Stimulated activated CD8-positive, alpha-beta memory T cell treated with anti-CD3 and anti-CD28 coated beads, Interleukin-15, amount 100 ng/mL, for 24 hours (primary cell): ENCODE data around the gene AKR1C2.
"Not testable (repeated sequence)": the region's sequence is repeated elsewhere in the genome, so short reads cannot be mapped to it uniquely, and the experiment has no call there.

Experiments used
- DNase-seq: peaks from one replicate; pipeline ENCODE4 v3.0.0-alpha.2; 2020; ENCODE audit warnings: low read depth

Gene AKR1C2

GRCh38 chr10:5003127-5004029 is at the start of gene AKR1C2:
TSS of gene AKR1C2 (minus strand) at chr10:5003857. CDS start at chr10:5003835, 22 bp downstream.
- DNase-seq, result not testable (repeated sequence)

- DNase-seq, result not testable (repeated sequence)
Measured at GRCh38 chr10:5052951-5053500, 49.4 kb upstream of the AKR1C2 start.

GRCh38 chr10:5047912-5048628 is 44.4 kb upstream of the AKR1C2 start:
- DNase-seq, result no peak

GRCh38 chr10:5047055-5047454 is 43.4 kb upstream of the AKR1C2 start:
- not testable (repeated sequence) for DNase-seq

GRCh38 chr10:5046410-5046809 is 42.8 kb upstream of the AKR1C2 start:
- no peak for DNase-seq

GRCh38 chr10:5045095-5045494 is 41.4 kb upstream of the AKR1C2 start:
- no peak for DNase-seq

- DNase-seq, result no peak
Measured at GRCh38 chr10:5043716-5044115, 40.1 kb upstream of the AKR1C2 start.

GRCh38 chr10:5042922-5043321 is 39.3 kb upstream of the AKR1C2 start:
- no peak for DNase-seq

GRCh38 chr10:5041471-5042023 is 37.9 kb upstream of the AKR1C2 start:
- no peak for DNase-seq

GRCh38 chr10:5040781-5041470 is 37.3 kb upstream of the AKR1C2 start:
- no peak for DNase-seq

GRCh38 chr10:5040010-5040673 is 36.5 kb upstream of the AKR1C2 start:
- DNase-seq, result no peak

- no peak for DNase-seq
Measured at GRCh38 chr10:5038733-5039132, 35.1 kb upstream of the AKR1C2 start.

GRCh38 chr10:5038101-5038500 is 34.4 kb upstream of the AKR1C2 start:
- no peak for DNase-seq

- DNase-seq, result no peak
Measured at GRCh38 chr10:5036511-5036910, 32.9 kb upstream of the AKR1C2 start.

GRCh38 chr10:5035356-5035755 is 31.7 kb upstream of the AKR1C2 start:
- DNase-seq, result no peak

- no peak for DNase-seq
Measured at GRCh38 chr10:5034588-5034987, 30.9 kb upstream of the AKR1C2 start.

- no peak for DNase-seq
Measured at GRCh38 chr10:5033061-5033778, 29.6 kb upstream of the AKR1C2 start.

- not testable (repeated sequence) for DNase-seq
Measured at GRCh38 chr10:5032444-5032843, 28.8 kb upstream of the AKR1C2 start.

GRCh38 chr10:5031588-5031987 is 27.9 kb upstream of the AKR1C2 start:
- DNase-seq, result not testable (repeated sequence)

GRCh38 chr10:5030989-5031388 is 27.3 kb upstream of the AKR1C2 start:
- DNase-seq, result no peak

GRCh38 chr10:5025461-5025881 is 21.8 kb upstream of the AKR1C2 start:
- not testable (repeated sequence) for DNase-seq
